K562 (cell line): Measurements from ENCODE around the gene DHRS13. TPM values are rescaled to one million over a fixed set of nuclear protein-coding genes. Genes with fewer than 3 reads are reported as not detected.

Experiments used
- GTF2A2 ChIP-seq: IDR thresholded peaks from 2 replicates; pipeline ENCODE4 v1.6.1; 2016; ENCODE audit warnings: mild to moderate bottlenecking, missing genetic modification characterization, missing compliant biosample characterization
- MCM5 ChIP-seq: fragments of 450-650 bp; IDR thresholded peaks from 2 replicates; pipeline ENCODE4 v1.6.1; 2016; ENCODE audit warnings: low read depth
- NCOA2 ChIP-seq, 2 experiments: fragments of 450-650 bp; IDR thresholded peaks; 2 replicates each; pipeline ENCODE4 v1.6.1; 2018; ENCODE audit warnings: mild to moderate bottlenecking in 2 of 2, moderate library complexity in 1 of 2; ENCODE audit not compliant: partially characterized antibody in 2 of 2
- NUFIP1 ChIP-seq: fragments of 450-650 bp; IDR thresholded peaks from 2 replicates; pipeline ENCODE4 v1.6.1; 2018; ENCODE audit not compliant: partially characterized antibody
- PRMT5 ChIP-seq: sonication (generic); formaldehyde crosslinking; IDR thresholded peaks from 2 replicates; pipeline ENCODE4 v1.5.0; 2020; ENCODE audit warnings: missing genetic modification reagents
- RFX7 ChIP-seq: fragments of 250-450 bp; sonication (Bioruptor Pico); IDR thresholded peaks from 2 replicates; pipeline ENCODE4 v1.5.1; 2021; ENCODE audit warnings: mild to moderate bottlenecking
- TFE3 ChIP-seq: fragments of 450-650 bp; formaldehyde crosslinking; IDR thresholded peaks from 2 replicates; pipeline ENCODE4 v1.4.0; 2020; ENCODE audit warnings: mild to moderate bottlenecking, mixed read lengths
- ZKSCAN8 ChIP-seq: fragments of 200-800 bp; sonication (Bioruptor generic); IDR thresholded peaks from 2 replicates; pipeline ENCODE4 v1.6.1; 2016; ENCODE audit warnings: missing genetic modification characterization, missing compliant biosample characterization
- ZNF699 ChIP-seq: fragments of 250-450 bp; sonication (Bioruptor Pico); IDR thresholded peaks from 2 replicates; pipeline ENCODE4 v1.8.0; 2021; ENCODE audit warnings: mild to moderate bottlenecking, moderate library complexity; ENCODE audit not compliant: insufficient replicate concordance
- polyA plus RNA-seq, 8 experiments: library from polyadenylated mRNA; depleted of rRNA in 4 of 8; stranded (reverse) in 5 of 8; unstranded in 3 of 8; fragments of >200 nt; fragmentation: Nextera tagmentation in 2 of 8; fragmentation: Illumina TruSeq in 1 of 8; extraction: Ambion mirVana in 2 of 8; extraction: Trizol in 1 of 8; gene quantifications; 2 replicates each; pipeline versions ENCODE4 v1.2.1 to v1.2.3, GENCODE V29; 2011 to 2014; ENCODE audit warnings: inconsistent platforms in 1 of 8, missing spikeins in 1 of 8
- total RNA-seq, 7 experiments: library from RNA; depleted of rRNA in 6 of 7; stranded (reverse); fragments of >200 nt in 6 of 7; fragmentation: Illumina TruSeq in 2 of 7; extraction: Trizol in 2 of 7; gene quantifications; 2 replicates each; pipeline versions ENCODE4 v1.2.1 to v1.2.3, GENCODE V29; 2011 to 2021; ENCODE audit warnings: low replicate concordance in 1 of 7
- TF ChIP-seq, protein P1 (sequence below): sonication (generic); formaldehyde crosslinking; IDR thresholded peaks from 2 replicates; pipeline ENCODE4 v1.8.0; 2023; ENCODE audit warnings: mild to moderate bottlenecking, missing genetic modification reagents
- TF ChIP-seq, protein P2 (sequence below), 2 experiments: fragments of 200-800 bp in 1 of 2; sonication (Bioruptor generic) in 1 of 2; sonication (generic) in 1 of 2; formaldehyde crosslinking in 1 of 2; IDR thresholded peaks in 1 of 2; conservative IDR thresholded peaks in 1 of 2; 2 replicates each; pipeline versions ENCODE4 v1.5.0 to v1.6.1; 2016 to 2020; ENCODE audit warnings: missing compliant biosample characterization in 1 of 2, missing genetic modification characterization in 1 of 2, missing genetic modification reagents in 1 of 2
- TF ChIP-seq, protein P3 (sequence below): fragments of 250-450 bp; sonication (Bioruptor Pico); IDR thresholded peaks from 2 replicates; pipeline ENCODE4 v1.4.0; 2020; ENCODE audit warnings: mild to moderate bottlenecking, moderate library complexity
- TF ChIP-seq, protein P4 (sequence below): fragments of 450-650 bp; IDR thresholded peaks from 2 replicates; pipeline ENCODE4 v1.6.1; 2014; ENCODE audit warnings: low read depth, mild to moderate bottlenecking, moderate library complexity, borderline replicate concordance

The DHRS13 gene
- total and polyA plus RNA-seq, 9 of the 15 experiments (the other 6 are each of a cell fraction or from before 2014, with no cell fraction given) = 0.32 to 52.3 (median 34.3) TPM; not detected in 1

GRCh38 chr17:28896884-28897768 lies 5.8 kb downstream of the DHRS13 start, which contains the start of gene FLOT2 (continued):
- TF ChIP-seq PRMT5 = no peak
- TF ChIP-seq TFE3 = peak; percentile 39
- TF ChIP-seq GTF2A2 (tag) = no peak
- TF ChIP-seq ZNF699 (CRISPR knock-in tag) = no peak
- TF ChIP-seq, protein P1, sequence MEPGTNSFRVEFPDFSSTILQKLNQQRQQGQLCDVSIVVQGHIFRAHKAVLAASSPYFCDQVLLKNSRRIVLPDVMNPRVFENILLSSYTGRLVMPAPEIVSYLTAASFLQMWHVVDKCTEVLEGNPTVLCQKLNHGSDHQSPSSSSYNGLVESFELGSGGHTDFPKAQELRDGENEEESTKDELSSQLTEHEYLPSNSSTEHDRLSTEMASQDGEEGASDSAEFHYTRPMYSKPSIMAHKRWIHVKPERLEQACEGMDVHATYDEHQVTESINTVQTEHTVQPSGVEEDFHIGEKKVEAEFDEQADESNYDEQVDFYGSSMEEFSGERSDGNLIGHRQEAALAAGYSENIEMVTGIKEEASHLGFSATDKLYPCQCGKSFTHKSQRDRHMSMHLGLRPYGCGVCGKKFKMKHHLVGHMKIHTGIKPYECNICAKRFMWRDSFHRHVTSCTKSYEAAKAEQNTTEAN = 0 out of 2 replicates have a peak, but pooled peaks have one; percentile 57
- TF ChIP-seq, protein P2, sequence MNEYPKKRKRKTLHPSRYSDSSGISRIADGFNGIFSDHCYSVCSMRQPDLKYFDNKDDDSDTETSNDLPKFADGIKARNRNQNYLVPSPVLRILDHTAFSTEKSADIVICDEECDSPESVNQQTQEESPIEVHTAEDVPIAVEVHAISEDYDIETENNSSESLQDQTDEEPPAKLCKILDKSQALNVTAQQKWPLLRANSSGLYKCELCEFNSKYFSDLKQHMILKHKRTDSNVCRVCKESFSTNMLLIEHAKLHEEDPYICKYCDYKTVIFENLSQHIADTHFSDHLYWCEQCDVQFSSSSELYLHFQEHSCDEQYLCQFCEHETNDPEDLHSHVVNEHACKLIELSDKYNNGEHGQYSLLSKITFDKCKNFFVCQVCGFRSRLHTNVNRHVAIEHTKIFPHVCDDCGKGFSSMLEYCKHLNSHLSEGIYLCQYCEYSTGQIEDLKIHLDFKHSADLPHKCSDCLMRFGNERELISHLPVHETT (CRISPR knock-in tag; conservative IDR thresholded peaks at IDR 0.05 in 1 of 2, IDR thresholded peaks at IDR 0.05 in 1 of 2) = 0 out of 4 replicates have a peak, but pooled peaks of 1 of the 2 experiments have one; percentile 24
- TF ChIP-seq, protein P3, sequence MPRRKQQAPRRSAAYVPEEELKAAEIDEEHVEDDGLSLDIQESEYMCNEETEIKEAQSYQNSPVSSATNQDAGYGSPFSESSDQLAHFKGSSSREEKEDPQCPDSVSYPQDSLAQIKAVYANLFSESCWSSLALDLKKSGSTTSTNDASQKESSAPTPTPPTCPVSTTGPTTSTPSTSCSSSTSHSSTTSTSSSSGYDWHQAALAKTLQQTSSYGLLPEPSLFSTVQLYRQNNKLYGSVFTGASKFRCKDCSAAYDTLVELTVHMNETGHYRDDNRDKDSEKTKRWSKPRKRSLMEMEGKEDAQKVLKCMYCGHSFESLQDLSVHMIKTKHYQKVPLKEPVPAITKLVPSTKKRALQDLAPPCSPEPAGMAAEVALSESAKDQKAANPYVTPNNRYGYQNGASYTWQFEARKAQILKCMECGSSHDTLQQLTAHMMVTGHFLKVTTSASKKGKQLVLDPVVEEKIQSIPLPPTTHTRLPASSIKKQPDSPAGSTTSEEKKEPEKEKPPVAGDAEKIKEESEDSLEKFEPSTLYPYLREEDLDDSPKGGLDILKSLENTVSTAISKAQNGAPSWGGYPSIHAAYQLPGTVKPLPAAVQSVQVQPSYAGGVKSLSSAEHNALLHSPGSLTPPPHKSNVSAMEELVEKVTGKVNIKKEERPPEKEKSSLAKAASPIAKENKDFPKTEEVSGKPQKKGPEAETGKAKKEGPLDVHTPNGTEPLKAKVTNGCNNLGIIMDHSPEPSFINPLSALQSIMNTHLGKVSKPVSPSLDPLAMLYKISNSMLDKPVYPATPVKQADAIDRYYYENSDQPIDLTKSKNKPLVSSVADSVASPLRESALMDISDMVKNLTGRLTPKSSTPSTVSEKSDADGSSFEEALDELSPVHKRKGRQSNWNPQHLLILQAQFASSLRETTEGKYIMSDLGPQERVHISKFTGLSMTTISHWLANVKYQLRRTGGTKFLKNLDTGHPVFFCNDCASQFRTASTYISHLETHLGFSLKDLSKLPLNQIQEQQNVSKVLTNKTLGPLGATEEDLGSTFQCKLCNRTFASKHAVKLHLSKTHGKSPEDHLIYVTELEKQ (CRISPR knock-in tag) = 0 out of 2 replicates have a peak, but pooled peaks have one; percentile 12
- TF ChIP-seq NCOA2 (IDR thresholded peaks at IDR 0.05; ENCODE audit: partially characterized antibody in 2 of 2) = no peak
- TF ChIP-seq RFX7 (CRISPR knock-in tag) = no peak
- no peak for TF ChIP-seq NUFIP1
- TF ChIP-seq ZKSCAN8 (CRISPR knock-in tag) = no peak
- TF ChIP-seq, protein P4, sequence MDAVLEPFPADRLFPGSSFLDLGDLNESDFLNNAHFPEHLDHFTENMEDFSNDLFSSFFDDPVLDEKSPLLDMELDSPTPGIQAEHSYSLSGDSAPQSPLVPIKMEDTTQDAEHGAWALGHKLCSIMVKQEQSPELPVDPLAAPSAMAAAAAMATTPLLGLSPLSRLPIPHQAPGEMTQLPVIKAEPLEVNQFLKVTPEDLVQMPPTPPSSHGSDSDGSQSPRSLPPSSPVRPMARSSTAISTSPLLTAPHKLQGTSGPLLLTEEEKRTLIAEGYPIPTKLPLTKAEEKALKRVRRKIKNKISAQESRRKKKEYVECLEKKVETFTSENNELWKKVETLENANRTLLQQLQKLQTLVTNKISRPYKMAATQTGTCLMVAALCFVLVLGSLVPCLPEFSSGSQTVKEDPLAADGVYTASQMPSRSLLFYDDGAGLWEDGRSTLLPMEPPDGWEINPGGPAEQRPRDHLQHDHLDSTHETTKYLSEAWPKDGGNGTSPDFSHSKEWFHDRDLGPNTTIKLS = no peak; the same call in 1 of the 2 replicates
- no peak for TF ChIP-seq MCM5
